WERI-Rb-1 (cell line): Measurements from ENCODE around the gene LRCH2.

ENCODE experiments used
- DNase-seq: peaks from one replicate; pipeline ENCODE4 v3.0.0-alpha.2; 2020
- H3K27ac ChIP-seq: fragments of 250-450 bp; sonication (Bioruptor Pico); 2 replicates; pipeline ENCODE4 v1.5.1; 2020; ENCODE audit warnings: mild to moderate bottlenecking, moderate library complexity
- H3K27me3 ChIP-seq: fragments of 250-450 bp; sonication (Bioruptor Pico); 2 replicates; pipeline ENCODE4 v1.5.1; 2021; ENCODE audit warnings: mild to moderate bottlenecking, low read depth, moderate library complexity; ENCODE audit not compliant: insufficient read depth, severe bottlenecking
- H3K36me3 ChIP-seq: fragments of 250-450 bp; sonication (Bioruptor Pico); 2 replicates; pipeline ENCODE4 v1.5.1; 2020; ENCODE audit warnings: mild to moderate bottlenecking, moderate library complexity
- H3K4me3 ChIP-seq: 2 replicates; pipeline ENCODE4 v1.5.1; 2011; ENCODE audit warnings: low read depth, mild to moderate bottlenecking, control low read depth, low read length
- H3K9me3 ChIP-seq: fragments of 250-450 bp; sonication (Bioruptor Pico); 2 replicates; pipeline ENCODE4 v1.5.1; 2021; ENCODE audit warnings: mild to moderate bottlenecking, moderate library complexity; ENCODE audit not compliant: severe bottlenecking
- CTCF ChIP-seq: IDR thresholded peaks from 2 replicates; pipeline ENCODE4 v1.5.1; 2011; ENCODE audit warnings: low read depth, mild to moderate bottlenecking, control low read depth, inconsistent platforms, low read length

The LRCH2 gene

GRCh38 chrX:115233497-115234455 lies at the start of gene LRCH2:
Gene LRCH2 (minus strand): TSS chrX:115234096. CDS start chrX:115234041, 55 bp downstream.
- Histone ChIP-seq H3K36me3 (no peaks in the 10 kb centered on the region; the same call in 1 of the 2 replicates), H3K9me3 (no peaks in the 10 kb centered on the region), H3K4me3 (peak within 1 kb of the TSS; percentile 49), H3K27me3 (peaks cover 9% of the 10 kb centered on the region), H3K27ac (peak within 1 kb of the TSS; percentile 62)
- DNase-seq, result peak; percentile 71
- TF ChIP-seq CTCF, result no peak

GRCh38 chrX:115269051-115269683 lies 35.3 kb upstream of the LRCH2 start:
- Histone ChIP-seq H3K36me3 (no peaks in the 10 kb centered on the region), H3K9me3 (no peaks in the 10 kb centered on the region), H3K4me3 (no peak overlapping the region), H3K27ac (no peak overlapping the region), H3K27me3 (no peaks in the 10 kb centered on the region)
- DNase-seq, result no peak
- no peak for TF ChIP-seq CTCF

GRCh38 chrX:115268421-115268820 lies 34.5 kb upstream of the LRCH2 start:
- Histone ChIP-seq H3K9me3 (no peaks in the 10 kb centered on the region), H3K4me3 (no peak overlapping the region), H3K27me3 (no peaks in the 10 kb centered on the region), H3K27ac (no peak overlapping the region), H3K36me3 (no peaks in the 10 kb centered on the region)
- DNase-seq, result peak; percentile 40
- peak; percentile 60 for TF ChIP-seq CTCF

GRCh38 chrX:115266300-115266699 lies 32.4 kb upstream of the LRCH2 start:
- no peak for TF ChIP-seq CTCF
- no peaks in the 10 kb centered on the region for H3K9me3 ChIP-seq
- no peak for DNase-seq
- H3K36me3 ChIP-seq, result no peaks in the 10 kb centered on the region
- H3K4me3 ChIP-seq, result no peak overlapping the region
- no peaks in the 10 kb centered on the region for H3K27me3 ChIP-seq
- H3K27ac ChIP-seq, result 0 out of 2 replicates have a peak overlapping the region, but pooled peaks have one; percentile 21

- H3K27me3 ChIP-seq, result peaks cover 9% of the 10 kb centered on the region
- DNase-seq, result no peak
- H3K4me3 ChIP-seq, result no peak overlapping the region
- H3K36me3 ChIP-seq, result no peaks in the 10 kb centered on the region
- no peaks in the 10 kb centered on the region for H3K9me3 ChIP-seq
- no peak for TF ChIP-seq CTCF
- no peak overlapping the region for H3K27ac ChIP-seq
Measured at GRCh38 chrX:115264009-115264408, 30.1 kb upstream of the LRCH2 start.
